H9 (cell line): ENCODE data around the gene TAGLN2. TPM values are rescaled to one million over a fixed set of nuclear protein-coding genes. Genes with fewer than 3 reads are reported as not detected.

ENCODE experiments used
- DNase-seq: peaks from one replicate; pipeline ENCODE4 v3.0.0-alpha.2; 2017
- H2AFZ ChIP-seq: one replicate; pipeline ENCODE4 v1.6.1; 2013; ENCODE audit warnings: mild to moderate bottlenecking, low read length, control low read depth, moderate library complexity
- H2AK5ac ChIP-seq: 2 replicates; pipeline ENCODE4 v1.6.1; 2013; ENCODE audit warnings: low read length, control low read depth, mixed read lengths; ENCODE audit not compliant: insufficient read length
- H2BK120ac ChIP-seq: one replicate; pipeline ENCODE4 v1.6.1; 2013; ENCODE audit warnings: low read depth, mild to moderate bottlenecking, low read length, control low read depth, inconsistent platforms; ENCODE audit not compliant: poor library complexity, severe bottlenecking
- H2BK12ac ChIP-seq: 2 replicates; pipeline ENCODE4 v1.6.1; 2013; ENCODE audit warnings: low read length, control low read depth, mixed read lengths, low read depth; ENCODE audit not compliant: insufficient read length
- H2BK15ac ChIP-seq: 2 replicates; pipeline ENCODE4 v1.6.1; 2013; ENCODE audit warnings: low read depth, low read length, control low read depth
- H2BK20ac ChIP-seq: one replicate; pipeline ENCODE4 v1.6.1; 2013; ENCODE audit warnings: low read depth, mild to moderate bottlenecking, low read length, control low read depth, inconsistent platforms; ENCODE audit not compliant: poor library complexity, severe bottlenecking
- H2BK5ac ChIP-seq: 2 replicates; pipeline ENCODE4 v1.6.1; 2013; ENCODE audit warnings: low read length, control low read depth, mixed read lengths; ENCODE audit not compliant: insufficient read length
- H3K14ac ChIP-seq: 2 replicates; pipeline ENCODE4 v1.6.1; 2013; ENCODE audit warnings: low read length, control low read depth; ENCODE audit not compliant: insufficient read depth
- H3K18ac ChIP-seq: 2 replicates; pipeline ENCODE4 v1.6.1; 2013; ENCODE audit warnings: low read depth, mild to moderate bottlenecking, mixed read lengths, low read length, control low read depth; ENCODE audit not compliant: insufficient read length
- H3K23ac ChIP-seq: 2 replicates; pipeline ENCODE4 v1.6.1; 2013; ENCODE audit warnings: low read length, control low read depth, mixed read lengths, low read depth; ENCODE audit not compliant: insufficient read length
- H3K23me2 ChIP-seq: 2 replicates; pipeline ENCODE4 v1.6.1; 2013; ENCODE audit warnings: low read depth, mild to moderate bottlenecking, mixed read lengths, low read length, control low read depth; ENCODE audit not compliant: insufficient read length, poor library complexity, severe bottlenecking
- H3K27ac ChIP-seq: 2 replicates; pipeline ENCODE4 v1.5.1; 2013; ENCODE audit warnings: low read length, control low read depth, mixed read lengths, low read depth; ENCODE audit not compliant: insufficient read length
- H3K27me3 ChIP-seq: 2 replicates; pipeline ENCODE4 v1.6.1; 2013; ENCODE audit warnings: low read length, control low read depth, inconsistent platforms; ENCODE audit not compliant: insufficient read depth
- H3K4ac ChIP-seq: 2 replicates; pipeline ENCODE4 v1.6.1; 2013; ENCODE audit warnings: low read depth, mild to moderate bottlenecking, control low read depth, inconsistent platforms, low read length, moderate library complexity
- H3K4me1 ChIP-seq: 2 replicates; pipeline ENCODE4 v1.6.1; 2013; ENCODE audit warnings: low read length, control low read depth, inconsistent platforms; ENCODE audit not compliant: insufficient read depth
- H3K4me2 ChIP-seq: 2 replicates; pipeline ENCODE4 v1.6.1; 2013; ENCODE audit warnings: low read length, control low read depth, mixed read lengths; ENCODE audit not compliant: insufficient read length, insufficient read depth
- H3K56ac ChIP-seq: 2 replicates; pipeline ENCODE4 v1.6.1; 2013; ENCODE audit warnings: low read depth, mild to moderate bottlenecking, mixed read lengths, low read length, control low read depth; ENCODE audit not compliant: insufficient read length
- H3K79me1 ChIP-seq: 2 replicates; pipeline ENCODE4 v1.6.1; 2013; ENCODE audit warnings: low read depth, mild to moderate bottlenecking, moderate library complexity, low read length, control low read depth, inconsistent platforms; ENCODE audit not compliant: insufficient read depth, poor library complexity, severe bottlenecking
- H3K79me2 ChIP-seq: 2 replicates; pipeline ENCODE4 v1.6.1; 2013; ENCODE audit warnings: low read length, control low read depth, inconsistent platforms; ENCODE audit not compliant: insufficient read depth
- H3K9ac ChIP-seq: 2 replicates; pipeline ENCODE4 v1.6.1; 2013; ENCODE audit warnings: low read length, control low read depth, mixed read lengths; ENCODE audit not compliant: insufficient read length; ENCODE audit errors: extremely low read depth
- H3K9me3 ChIP-seq: one replicate; pipeline ENCODE4 v1.6.1; 2013; ENCODE audit warnings: low read depth, low read length, inconsistent platforms; ENCODE audit not compliant: control insufficient read depth
- H3T11ph ChIP-seq: one replicate; pipeline ENCODE4 v1.6.1; 2013; ENCODE audit warnings: mild to moderate bottlenecking, low read length, control low read depth, inconsistent platforms
- H4K20me1 ChIP-seq: one replicate; pipeline ENCODE4 v1.6.1; 2013; ENCODE audit not compliant: control insufficient read depth, insufficient read length, insufficient read depth
- H4K5ac ChIP-seq: 2 replicates; pipeline ENCODE4 v1.6.1; 2013; ENCODE audit warnings: low read depth, mild to moderate bottlenecking, mixed read lengths, low read length, control low read depth; ENCODE audit not compliant: insufficient read length
- H4K8ac ChIP-seq: replicated peaks from 2 replicates; pipeline ENCODE4 v1.6.1; 2013; ENCODE audit warnings: low read length, control low read depth, mixed read lengths, low read depth; ENCODE audit not compliant: insufficient read length
- H4K91ac ChIP-seq: 2 replicates; pipeline ENCODE4 v1.6.1; 2013; ENCODE audit warnings: low read depth, mild to moderate bottlenecking, moderate library complexity, mixed read lengths, low read length, control low read depth; ENCODE audit not compliant: insufficient read length
- H3K27ac Mint-ChIP-seq, 3 experiments: 2 replicates in 2 of 3; 3 replicates in 1 of 3; pipeline ENCODE4 v1.8.0; 2020 to 2021; ENCODE audit warnings: mixed read lengths in 3 of 3, mild to moderate bottlenecking in 1 of 3, moderate library complexity in 1 of 3
- H3K27me3 Mint-ChIP-seq: 2 replicates; pipeline ENCODE4 v1.8.0; 2021; ENCODE audit warnings: low read depth, mild to moderate bottlenecking, moderate library complexity, mixed read lengths
- H3K36me3 Mint-ChIP-seq, 3 experiments: 2 replicates in 2 of 3; 3 replicates in 1 of 3; pipeline ENCODE4 v1.8.0; 2020 to 2021; ENCODE audit warnings: low read depth in 3 of 3, mixed read lengths in 3 of 3; ENCODE audit not compliant: insufficient read depth in 1 of 3
- H3K4me1 Mint-ChIP-seq, 2 experiments: 2 replicates each; pipeline ENCODE4 v1.8.0; 2020; ENCODE audit warnings: mixed read lengths in 2 of 2
- H3K4me3 Mint-ChIP-seq, 2 experiments: 2 replicates in 1 of 2; 3 replicates in 1 of 2; pipeline ENCODE4 v1.8.0; 2020 to 2021; ENCODE audit warnings: mild to moderate bottlenecking in 2 of 2, mixed read lengths in 2 of 2, moderate library complexity in 1 of 2
- H3K9me3 Mint-ChIP-seq, 2 experiments: 2 replicates in 1 of 2; 3 replicates in 1 of 2; pipeline ENCODE4 v1.8.0; 2020; ENCODE audit warnings: mild to moderate bottlenecking in 2 of 2, mixed read lengths in 2 of 2, moderate library complexity in 1 of 2
- CTCF ChIP-seq: fragments of 200-600 bp; sonication (generic); conservative IDR thresholded peaks from 3 replicates; pipeline ENCODE4 v1.8.0; 2021; ENCODE audit warnings: antibody characterized with exemption, mild to moderate bottlenecking
- WGBS: extraction: QIAGEN DNeasy Blood & Tissue Kit; methylation state at CpG from one replicate; pipeline ENCODE4 v1.1.7; 2013; ENCODE audit warnings: missing lambda C conversion rate, low lambda C conversion rate, mixed read lengths; ENCODE audit not compliant: insufficient read length; ENCODE audit errors: extremely low coverage; 5-methylcytosine and 5-hydroxymethylcytosine counted together
- total RNA-seq: library from RNA; stranded (reverse); gene quantifications from 2 replicates; pipeline ENCODE4 v1.2.1, GENCODE V29; 2021

Gene TAGLN2
- total RNA-seq, 1 experiment from 2014 or later: 76.7 TPM

DNA sequence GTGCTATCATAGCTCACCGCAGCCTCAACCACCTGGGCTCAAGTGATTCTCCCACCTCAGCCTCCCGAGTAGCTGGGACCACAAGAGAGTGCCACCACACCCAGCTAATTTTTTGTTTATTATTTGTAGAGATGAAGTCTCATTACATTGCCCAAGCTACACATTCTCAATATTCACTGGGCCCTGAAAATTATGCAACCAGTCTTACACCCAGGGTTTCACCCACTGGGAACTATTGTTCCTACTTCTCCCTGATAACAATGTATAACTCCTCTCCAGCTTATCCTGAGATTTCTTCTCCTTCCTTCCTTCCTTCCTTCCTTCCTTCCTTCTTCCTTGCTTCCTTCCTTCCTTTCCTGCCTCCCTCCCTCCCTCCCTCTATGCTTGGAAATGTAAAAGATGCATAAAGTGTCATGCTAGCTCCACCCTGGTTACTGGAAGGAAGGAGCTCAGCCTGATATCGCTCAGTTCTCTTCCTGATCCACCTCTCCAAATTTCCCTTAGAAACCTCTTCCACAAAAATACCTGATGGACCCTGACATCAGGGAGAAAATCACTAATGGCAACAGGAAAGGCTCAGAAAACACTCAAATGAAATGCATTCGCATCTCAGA is 51.7 kb downstream of the TAGLN2 start:
- TF ChIP-seq CTCF: no peak
- H4K91ac ChIP-seq: no peak overlapping the region
- no peak overlapping the region for H3K9ac ChIP-seq
- no peak overlapping the region for H3K56ac ChIP-seq
- no peak overlapping the region for H3K18ac ChIP-seq
- no peaks in the 10 kb centered on the region for H3K79me2 ChIP-seq
- H3T11ph ChIP-seq: no peak overlapping the region
- no peaks in the 10 kb centered on the region for H4K20me1 ChIP-seq
- no peak overlapping the region for H4K8ac ChIP-seq
- WGBS: no CpG with 5 or more reads among the region's 4 CpGs
- H2BK15ac ChIP-seq: no peak overlapping the region
- Mint-ChIP-seq H3K27ac (peak overlapping the region in 1 of 3 experiments; percentile 71; a peak in 1 of 7 replicates), H3K9me3 (no peaks in the 10 kb centered on the region), H3K27me3 (peaks cover 18% of the 10 kb centered on the region), H3K36me3 (peaks cover 0 to 2% (median 0%) of the 10 kb centered on the region in 3 experiments; a peak in 2 of 7 replicates), H3K4me1 (peaks cover 4 to 10% of the 10 kb centered on the region in 2 experiments), H3K4me3 (no peak overlapping the region)
- no peak overlapping the region for H3K4me2 ChIP-seq
- no peak overlapping the region for H3K23ac ChIP-seq
- H3K14ac ChIP-seq: no peak overlapping the region
- H3K9me3 ChIP-seq: no peaks in the 10 kb centered on the region
- H3K4ac ChIP-seq: no peak overlapping the region
- no peak overlapping the region for H2BK120ac ChIP-seq
- H2AFZ ChIP-seq: no peak overlapping the region
- no peak overlapping the region for H3K27ac ChIP-seq
- H2BK20ac ChIP-seq: no peak overlapping the region
- no peak overlapping the region for H2AK5ac ChIP-seq
- no peaks in the 10 kb centered on the region for H3K4me1 ChIP-seq
- H3K23me2 ChIP-seq: no peaks in the 10 kb centered on the region
- H2BK12ac ChIP-seq: no peak overlapping the region
- H3K27me3 ChIP-seq: no peaks in the 10 kb centered on the region
- no peak overlapping the region for H2BK5ac ChIP-seq
- H4K5ac ChIP-seq: no peak overlapping the region
- no peaks in the 10 kb centered on the region for H3K79me1 ChIP-seq
- DNase-seq: no peak
